ENCODE data around the gene USH1C.

USH1C gene

DNA sequence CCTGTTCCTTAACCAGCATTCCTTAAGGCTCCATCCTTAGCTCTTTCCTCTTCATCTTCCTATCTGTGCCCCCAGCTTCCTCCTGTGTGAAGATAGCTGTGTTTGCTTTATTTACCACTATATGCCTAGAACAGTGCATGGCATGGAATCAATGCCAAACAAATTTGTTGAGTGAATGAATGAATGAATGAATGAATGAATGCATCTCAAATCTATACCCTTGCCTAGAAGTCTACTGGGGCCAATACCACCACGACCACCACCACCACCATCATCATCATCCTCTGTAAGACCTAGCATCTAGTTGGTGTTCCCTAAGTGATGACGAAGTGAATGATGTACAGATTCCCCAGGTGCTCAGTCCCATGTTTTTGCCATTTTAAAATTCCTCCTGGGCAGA is 2.0 kb upstream of the USH1C start:
- no peak for DNase-seq

GRCh38 chr11:17543574-17544180 is 539 bp downstream of the USH1C start:
- no peak for DNase-seq

DNA sequence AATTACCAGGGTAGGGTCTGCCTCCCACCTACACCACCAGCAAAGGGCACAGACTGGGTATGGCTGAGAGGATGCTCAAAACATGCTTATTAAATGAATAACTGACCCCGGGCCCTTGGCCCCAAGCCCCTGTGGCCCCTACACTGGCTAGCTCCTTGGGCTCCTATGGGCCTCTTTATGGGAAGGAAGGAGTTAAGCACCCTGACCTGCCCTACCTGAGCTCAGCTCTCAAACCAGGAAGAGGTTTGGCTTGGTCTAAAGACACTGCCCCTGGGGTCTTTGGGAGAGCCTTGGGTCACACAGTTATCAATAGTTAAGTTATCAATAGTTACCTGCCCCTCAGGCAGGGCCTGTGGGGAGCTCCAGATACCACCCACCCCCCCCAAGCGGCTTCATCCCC is 1.2 kb downstream of the USH1C start:
- no peak for DNase-seq

- no peak for DNase-seq
Measured at GRCh38 chr11:17542249-17542648, 2.0 kb downstream of the USH1C start.

DNA sequence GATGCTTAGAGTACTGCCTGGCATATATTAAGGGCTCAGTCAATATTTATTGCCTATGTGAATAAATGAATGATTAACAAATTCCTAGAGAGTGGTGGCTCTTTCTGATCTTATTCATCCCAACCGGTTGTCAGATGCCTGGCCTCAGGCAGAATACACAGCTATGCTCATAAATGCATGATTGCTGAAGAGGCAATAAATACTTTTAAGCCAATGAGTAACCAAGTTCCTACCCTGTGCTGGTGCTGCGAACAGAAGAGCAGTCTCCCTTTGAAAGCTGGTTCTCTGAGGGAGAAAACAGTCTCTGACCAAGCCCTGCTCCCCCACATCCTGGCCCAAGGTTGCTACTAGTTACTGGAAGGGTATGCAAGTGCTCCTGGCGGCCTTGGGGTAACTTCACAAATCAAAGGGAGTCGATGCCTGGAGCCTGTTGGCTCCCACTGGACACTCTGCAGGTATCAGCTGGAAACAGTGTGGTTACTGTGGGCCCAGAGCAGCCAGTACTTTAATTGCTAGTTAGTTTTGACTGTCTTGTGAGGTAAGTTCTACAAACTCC is 2.8 kb downstream of the USH1C start:
- DNase-seq: no peak

DNA sequence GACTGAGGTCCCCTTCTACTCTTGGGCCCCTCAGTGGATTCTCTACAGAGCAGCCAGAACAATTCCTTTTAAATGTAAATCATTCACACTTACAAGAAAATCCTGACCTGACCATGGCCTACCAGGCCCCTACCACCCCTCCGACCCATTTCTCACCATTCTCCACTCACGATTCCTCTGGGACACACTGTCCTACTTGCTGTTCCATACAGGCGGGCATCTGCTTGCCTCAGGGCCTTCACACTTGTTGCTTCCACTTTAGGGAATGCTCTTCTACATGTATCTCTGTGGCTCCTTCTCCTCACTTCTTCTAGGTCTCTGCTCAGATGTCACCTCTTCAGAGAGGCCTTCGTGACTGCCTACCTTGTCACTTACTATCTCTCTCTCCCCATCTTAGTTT is 3.4 kb downstream of the USH1C start:
- no peak for DNase-seq

DNA sequence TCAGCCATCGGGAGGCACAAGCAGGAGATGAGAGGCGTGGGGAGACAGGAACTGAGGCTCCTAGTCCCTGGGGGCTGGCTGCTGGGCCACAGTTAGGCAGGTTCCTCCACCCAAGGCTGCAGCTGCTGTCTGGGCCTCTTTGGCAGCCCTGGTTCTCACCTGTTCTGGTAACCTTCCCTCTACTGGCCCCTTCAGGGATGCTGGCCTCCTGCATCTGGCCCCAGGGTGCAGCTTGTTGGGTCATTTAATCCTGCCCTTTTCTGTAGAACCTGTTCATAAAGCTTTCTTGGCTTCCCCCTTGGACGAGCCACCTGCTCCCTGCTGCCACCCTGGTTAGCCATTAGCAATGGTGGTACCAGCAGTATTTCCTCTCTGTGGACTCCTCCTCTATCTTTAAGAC is 5.5 kb downstream of the USH1C start:
- no peak for DNase-seq

DNA sequence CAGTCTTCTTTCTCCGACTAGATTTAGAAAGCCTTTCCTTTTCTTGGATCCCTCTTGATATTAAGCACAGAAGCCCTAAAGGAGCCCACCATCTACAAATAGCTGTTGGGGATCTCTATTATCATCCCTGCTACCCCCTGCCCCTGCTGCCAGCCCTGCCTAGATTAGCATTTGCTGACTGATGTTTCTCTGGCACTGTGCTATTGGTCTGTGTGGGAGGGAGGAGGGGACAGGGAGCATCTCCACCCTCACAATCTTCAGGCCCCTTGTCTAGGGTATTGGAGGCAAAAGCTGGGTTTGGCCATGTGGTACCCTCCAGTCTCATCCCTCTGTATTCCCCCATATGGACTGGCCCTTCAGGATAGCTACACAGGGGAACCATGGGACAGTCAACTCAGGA is 6.2 kb downstream of the USH1C start:
- DNase-seq: no peak

GRCh38 chr11:17537261-17537660 is 7.0 kb downstream of the USH1C start:
- no peak for DNase-seq

DNA sequence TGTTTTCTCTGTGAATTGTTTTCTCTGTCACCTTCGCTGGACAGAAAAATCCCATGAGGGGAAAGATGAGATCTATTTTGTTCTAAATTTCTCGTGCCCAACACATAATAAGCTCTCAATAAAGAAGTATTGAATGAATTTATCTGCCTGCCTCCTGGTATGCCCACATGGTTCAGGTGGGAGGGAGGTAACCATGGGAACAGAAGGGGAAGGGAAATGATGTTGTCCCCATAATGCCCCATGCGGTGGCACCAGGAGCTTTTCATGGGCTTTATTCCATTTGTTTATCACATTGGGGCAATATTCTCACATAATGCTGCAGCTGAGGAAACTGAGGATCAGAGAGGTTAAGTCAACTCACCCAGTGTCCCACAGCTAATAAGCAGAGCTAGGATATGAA is 8.7 kb downstream of the USH1C start:
- no peak for DNase-seq

GRCh38 chr11:17533778-17534415 is 10.3 kb downstream of the USH1C start:
- DNase-seq: no peak

DNA sequence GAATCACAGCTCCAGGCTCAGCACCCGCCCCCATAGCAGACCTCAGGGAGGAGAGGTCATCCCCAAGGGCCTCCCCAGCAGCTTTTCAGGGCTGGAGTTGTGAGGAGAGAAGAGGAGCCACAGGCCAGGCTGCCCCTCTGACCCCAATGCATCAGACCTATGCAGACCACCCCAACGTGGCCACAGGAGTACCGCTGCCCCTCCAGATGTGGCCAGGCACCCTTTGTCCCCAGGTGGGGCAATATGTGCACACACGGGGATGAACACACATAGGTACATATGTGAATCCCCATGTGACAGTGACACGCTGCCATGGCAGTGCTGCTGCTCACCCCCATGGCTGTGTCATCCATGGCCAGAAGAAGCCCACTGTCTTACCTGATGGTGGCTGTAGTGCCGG is 10.9 kb downstream of the USH1C start:
- DNase-seq: no peak

- DNase-seq: no peak
Measured at GRCh38 chr11:17532784-17533183, 11.4 kb downstream of the USH1C start.

GRCh38 chr11:17531636-17532113 is 12.5 kb downstream of the USH1C start:
- DNase-seq: no peak

- DNase-seq: no peak
Measured at GRCh38 chr11:17531071-17531600, 13.1 kb downstream of the USH1C start.

GRCh38 chr11:17529844-17530185 is 14.4 kb downstream of the USH1C start:
- peak; percentile 81 for DNase-seq

DNA sequence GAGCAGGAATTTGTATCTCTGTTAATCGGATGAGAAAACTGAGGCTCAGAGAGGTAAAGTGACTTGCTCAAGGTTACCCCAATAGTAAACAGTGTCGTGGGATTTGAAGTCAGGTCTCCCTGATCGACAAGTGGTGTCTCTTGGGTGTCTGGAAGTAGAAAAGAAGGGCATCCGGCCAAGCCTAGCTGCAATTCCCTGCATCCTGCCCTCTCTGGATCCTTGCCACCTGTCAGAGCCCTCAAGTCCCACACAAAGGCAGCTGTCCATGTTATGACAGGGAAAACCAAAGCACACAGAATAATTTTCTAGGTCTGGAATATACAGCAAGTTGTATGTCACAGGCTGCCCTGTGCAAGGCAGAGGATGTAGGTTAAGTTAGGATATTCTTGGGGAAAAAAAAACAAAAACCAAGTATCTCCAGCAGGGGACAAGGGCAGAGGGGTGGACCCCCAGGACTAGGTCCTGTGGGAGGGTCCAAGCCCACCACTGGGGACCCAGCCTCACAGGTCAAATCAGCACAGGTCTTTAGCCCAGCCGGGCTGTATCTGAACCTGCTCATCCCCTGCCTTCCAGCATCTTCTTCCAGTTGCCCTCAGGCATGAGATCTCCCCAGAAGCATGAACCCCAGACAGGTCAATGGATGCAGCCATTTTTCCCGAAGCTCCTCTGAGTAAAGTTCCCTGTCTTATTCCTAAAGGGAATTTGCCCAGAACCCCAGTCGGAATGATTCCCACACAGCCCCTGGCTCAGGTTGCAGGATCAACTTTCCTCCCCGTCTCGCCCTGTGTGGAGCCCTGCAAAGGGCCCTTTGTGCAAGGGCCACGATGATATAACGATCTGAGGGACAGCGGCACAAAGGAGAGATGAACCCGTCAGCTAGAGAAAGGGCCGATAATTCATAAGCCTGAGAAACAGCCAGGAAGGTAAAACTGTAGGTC is 15.0 kb downstream of the USH1C start:
- peak; percentile 56 for DNase-seq

- DNase-seq: peak; percentile 59
Measured at GRCh38 chr11:17528181-17528691, 16.0 kb downstream of the USH1C start.

- no peak for DNase-seq
Measured at GRCh38 chr11:17527628-17527995, 16.6 kb downstream of the USH1C start.

- no peak for DNase-seq
Measured at GRCh38 chr11:17526931-17527627, 17.1 kb downstream of the USH1C start.

DNA sequence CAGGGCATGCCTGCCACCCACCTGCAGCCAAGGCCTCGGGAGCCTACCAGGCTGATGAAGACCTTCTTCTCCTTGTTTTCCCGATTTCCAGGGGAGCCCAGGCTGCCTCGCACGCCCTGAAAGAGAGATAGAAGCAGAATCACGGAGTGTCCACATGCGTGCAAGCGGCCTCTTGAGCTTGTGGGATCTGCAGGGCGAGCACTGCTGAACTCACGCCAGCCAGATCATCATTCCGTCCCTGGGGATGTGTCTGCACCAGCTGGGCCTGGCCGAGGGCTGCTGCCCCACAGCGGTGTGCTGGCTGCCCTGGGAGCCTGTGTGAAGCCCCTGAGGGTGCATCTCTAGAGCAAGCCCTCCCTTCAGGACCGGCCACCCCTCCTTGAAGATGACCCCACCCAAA is 17.9 kb downstream of the USH1C start:
- DNase-seq: no peak

DNA sequence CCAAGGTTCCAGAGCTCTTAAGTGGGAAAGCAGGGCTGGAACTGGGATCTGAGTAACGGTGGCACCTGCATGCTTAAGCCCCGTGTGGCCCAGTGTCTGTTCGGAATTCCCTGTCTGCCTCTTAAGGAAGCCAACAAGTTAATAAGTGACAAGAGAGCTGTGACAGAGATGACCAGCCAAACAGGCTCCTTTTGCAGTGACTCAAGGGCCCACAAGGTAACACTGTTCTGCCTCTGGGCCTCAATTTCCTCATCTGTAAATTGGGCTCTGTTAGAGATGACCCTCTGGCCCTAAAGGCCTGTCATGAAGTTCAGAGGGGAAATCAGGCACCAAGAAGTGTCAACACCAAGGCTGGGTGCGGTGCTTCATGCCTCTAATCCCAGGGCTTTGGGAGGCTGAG is 18.6 kb downstream of the USH1C start:
- DNase-seq: no peak

GRCh38 chr11:17524221-17524620 is 20.0 kb downstream of the USH1C start:
- DNase-seq: no peak
